Natural killer cell treated with Interleukin-12 subunit alpha and Interleukin-12 subunit beta and Interleukin-15 and Interleukin-18, amount 100 ng/mL, for 72 hours (primary cell): Measurements from ENCODE around the gene NKX6-2. TPM values are rescaled to one million over a fixed set of nuclear protein-coding genes. Genes with fewer than 3 reads are reported as not detected.

Experiments
- ATAC-seq, 2 donors: fragments of 150-1000 bp; cut with Tn5 transposase in 1 of 2; sonication (Bioruptor Pico), chemical (Tn5 transposase) in 1 of 2; 2 replicates each; pipeline ENCODE4 v1.10.0; 2021
- DNase-seq: peaks from one replicate; pipeline ENCODE4 v3.0.0; 2022; ENCODE audit warnings: low spot score
- H3K27ac Mint-ChIP-seq, 2 donors: 1 replicate in 1 of 2; 2 replicates in 1 of 2; pipeline ENCODE4 v1.8.0; 2022; ENCODE audit warnings: mixed read lengths in 2 of 2, mild to moderate bottlenecking in 1 of 2, moderate library complexity in 1 of 2
- H3K27me3 Mint-ChIP-seq, 2 donors: 1 replicate in 1 of 2; 2 replicates in 1 of 2; pipeline ENCODE4 v1.8.0; 2022; ENCODE audit warnings: mixed read lengths in 2 of 2
- H3K36me3 Mint-ChIP-seq: one replicate; pipeline ENCODE4 v1.8.0; 2022; ENCODE audit warnings: mixed read lengths
- H3K4me1 Mint-ChIP-seq, 2 donors: 1 replicate in 1 of 2; 2 replicates in 1 of 2; pipeline ENCODE4 v1.8.0; 2022; ENCODE audit warnings: low read depth in 2 of 2, mixed read lengths in 2 of 2, mild to moderate bottlenecking in 1 of 2
- H3K4me3 Mint-ChIP-seq: one replicate; pipeline ENCODE4 v1.8.0; 2022; ENCODE audit warnings: mixed read lengths
- H3K9me3 Mint-ChIP-seq: 2 replicates; pipeline ENCODE4 v1.8.0; 2022; ENCODE audit warnings: mixed read lengths
- total RNA-seq, 2 donors: library from RNA; stranded (reverse); gene quantifications; one replicate each; pipeline ENCODE4 v1.2.3, GENCODE V29; 2022

Gene NKX6-2
- total RNA-seq, 2 donors from 2014 or later = not detected

- no peak for DNase-seq
- Mint-ChIP-seq H3K4me1 (no peaks in the 10 kb centered on the region), H3K27ac (no peak overlapping the region), H3K27me3 (peaks cover 22 to 30% of the 10 kb centered on the region in 2 donors), H3K9me3 (no peaks in the 10 kb centered on the region), H3K4me3 (no peak overlapping the region), H3K36me3 (no peaks in the 10 kb centered on the region)
- ATAC-seq = no peak
These were observed 34.1 kb upstream of the NKX6-2 start for GRCh38 chr10:132820056-132820455.

GRCh38 chr10:132817701-132818211 lies 31.8 kb upstream of the NKX6-2 start:
- H3K27ac Mint-ChIP-seq = no peak overlapping the region

GRCh38 chr10:132816718-132817117 lies 30.8 kb upstream of the NKX6-2 start:
- ATAC-seq = no peak

More at GRCh38 chr10:132817701-132818211, 31.8 kb upstream of the NKX6-2 start:
- no peaks in the 10 kb centered on the region for H3K9me3 Mint-ChIP-seq
- H3K27me3 Mint-ChIP-seq = peaks cover 22 to 30% of the 10 kb centered on the region in 2 donors
- no peak for ATAC-seq
- H3K36me3 Mint-ChIP-seq = no peaks in the 10 kb centered on the region
- H3K4me1 Mint-ChIP-seq = no peaks in the 10 kb centered on the region
- DNase-seq = peak; percentile 56
- H3K4me3 Mint-ChIP-seq = no peak overlapping the region

GRCh38 chr10:132815168-132815857 lies 29.4 kb upstream of the NKX6-2 start:
- H3K4me3 Mint-ChIP-seq = no peak overlapping the region
- H3K36me3 Mint-ChIP-seq = no peaks in the 10 kb centered on the region
- no peaks in the 10 kb centered on the region for H3K4me1 Mint-ChIP-seq
- ATAC-seq (no peak), DNase-seq (no peak)
- H3K27ac Mint-ChIP-seq = no peak overlapping the region
- peaks cover 22 to 30% of the 10 kb centered on the region in 2 donors for H3K27me3 Mint-ChIP-seq
- no peaks in the 10 kb centered on the region for H3K9me3 Mint-ChIP-seq

More at GRCh38 chr10:132816718-132817117, 30.8 kb upstream of the NKX6-2 start:
- no peak for DNase-seq
- Mint-ChIP-seq H3K36me3 (no peaks in the 10 kb centered on the region), H3K9me3 (no peaks in the 10 kb centered on the region), H3K4me3 (no peak overlapping the region), H3K27ac (no peak overlapping the region), H3K27me3 (peaks cover 22 to 30% of the 10 kb centered on the region in 2 donors), H3K4me1 (no peaks in the 10 kb centered on the region)

- H3K4me1 Mint-ChIP-seq = no peaks in the 10 kb centered on the region
- DNase-seq = no peak
- no peaks in the 10 kb centered on the region for H3K9me3 Mint-ChIP-seq
- H3K4me3 Mint-ChIP-seq = no peak overlapping the region
- no peak overlapping the region for H3K27ac Mint-ChIP-seq
- peaks cover 22 to 24% of the 10 kb centered on the region in 2 donors for H3K27me3 Mint-ChIP-seq
- H3K36me3 Mint-ChIP-seq = no peaks in the 10 kb centered on the region
- ATAC-seq = peak in 1 of 2 donors; percentile 45
These were observed 28.5 kb upstream of the NKX6-2 start for GRCh38 chr10:132814469-132814856.

- H3K36me3 Mint-ChIP-seq = no peaks in the 10 kb centered on the region
- H3K27me3 Mint-ChIP-seq = peaks cover 18 to 22% of the 10 kb centered on the region in 2 donors
- no peak for ATAC-seq
- H3K9me3 Mint-ChIP-seq = no peaks in the 10 kb centered on the region
- no peak overlapping the region for H3K4me3 Mint-ChIP-seq
- H3K27ac Mint-ChIP-seq = no peak overlapping the region
- peak; percentile 44 for DNase-seq
- no peaks in the 10 kb centered on the region for H3K4me1 Mint-ChIP-seq
These were observed 27.9 kb upstream of the NKX6-2 start for GRCh38 chr10:132813560-132814468.

- H3K9me3 Mint-ChIP-seq = no peaks in the 10 kb centered on the region
- ATAC-seq (no peak), DNase-seq (peak; percentile 50)
- H3K4me1 Mint-ChIP-seq = no peaks in the 10 kb centered on the region
- H3K27ac Mint-ChIP-seq = no peak overlapping the region
- H3K27me3 Mint-ChIP-seq = peaks cover 12 to 18% of the 10 kb centered on the region in 2 donors
- H3K4me3 Mint-ChIP-seq = no peak overlapping the region
- H3K36me3 Mint-ChIP-seq = no peaks in the 10 kb centered on the region
These were observed 27.1 kb upstream of the NKX6-2 start for GRCh38 chr10:132813001-132813401.

GRCh38 chr10:132812520-132812919 lies 26.6 kb upstream of the NKX6-2 start:
- no peak for ATAC-seq

GRCh38 chr10:132811891-132812481 lies 26.0 kb upstream of the NKX6-2 start:
- peak; percentile 52 for DNase-seq
- no peaks in the 10 kb centered on the region for H3K4me1 Mint-ChIP-seq
- no peaks in the 10 kb centered on the region for H3K36me3 Mint-ChIP-seq
- no peak overlapping the region for H3K4me3 Mint-ChIP-seq
- no peak overlapping the region for H3K27ac Mint-ChIP-seq
- ATAC-seq = peak in 1 of 2 donors; percentile 14
- no peaks in the 10 kb centered on the region for H3K9me3 Mint-ChIP-seq
- H3K27me3 Mint-ChIP-seq = peaks cover 4 to 10% of the 10 kb centered on the region in 2 donors

More at GRCh38 chr10:132812520-132812919, 26.6 kb upstream of the NKX6-2 start:
- H3K27ac Mint-ChIP-seq = no peak overlapping the region
- H3K27me3 Mint-ChIP-seq = peaks cover 10 to 16% of the 10 kb centered on the region in 2 donors
- H3K4me3 Mint-ChIP-seq = no peak overlapping the region
- no peaks in the 10 kb centered on the region for H3K4me1 Mint-ChIP-seq
- no peaks in the 10 kb centered on the region for H3K36me3 Mint-ChIP-seq
- no peaks in the 10 kb centered on the region for H3K9me3 Mint-ChIP-seq
- peak; percentile 42 for DNase-seq

- Mint-ChIP-seq H3K9me3 (no peaks in the 10 kb centered on the region), H3K4me1 (no peaks in the 10 kb centered on the region), H3K27ac (no peak overlapping the region), H3K4me3 (no peak overlapping the region), H3K27me3 (peaks cover 0 to 6% of the 10 kb centered on the region in 2 donors), H3K36me3 (no peaks in the 10 kb centered on the region)
- DNase-seq = peak; percentile 60
- ATAC-seq = no peak
These were observed 25.1 kb upstream of the NKX6-2 start for GRCh38 chr10:132810807-132811700.

GRCh38 chr10:132810141-132810806 lies 24.3 kb upstream of the NKX6-2 start:
- H3K36me3 Mint-ChIP-seq = no peaks in the 10 kb centered on the region
- H3K4me3 Mint-ChIP-seq = no peak overlapping the region
- no peak for ATAC-seq
- peak; percentile 54 for DNase-seq
- H3K27me3 Mint-ChIP-seq = peaks cover 0 to 1% of the 10 kb centered on the region in 2 donors
- no peaks in the 10 kb centered on the region for H3K9me3 Mint-ChIP-seq
- H3K27ac Mint-ChIP-seq = no peak overlapping the region
- no peaks in the 10 kb centered on the region for H3K4me1 Mint-ChIP-seq

GRCh38 chr10:132809232-132810140 lies 23.5 kb upstream of the NKX6-2 start:
- Mint-ChIP-seq H3K36me3 (no peaks in the 10 kb centered on the region), H3K27me3 (no peaks in the 10 kb centered on the region), H3K27ac (no peak overlapping the region), H3K4me3 (no peak overlapping the region), H3K4me1 (no peaks in the 10 kb centered on the region), H3K9me3 (no peaks in the 10 kb centered on the region)
- ATAC-seq = no peak
- peak; percentile 58 for DNase-seq
